A673 (cell line): ENCODE measurements around the gene CCDC178. TPM values are rescaled to one million over a fixed set of nuclear protein-coding genes. Genes with fewer than 3 reads are reported as not detected.

Experiments used
- BruUV-seq: library from RNA; stranded (reverse); fragments of 400-500 nt; replicated peaks from 2 replicates; lab custom pipeline; 2021; lab: Mats Ljungman, UMichigan
- CTCF ChIA-PET: fragments of 300-600 bp; sonication (Branson Sonifier 250); formaldehyde crosslinking; loops from one replicate; lab custom pipeline; 2022; ENCODE audit warnings: antibody characterized with exemption; lab: Charles Lee
- POLR2A ChIA-PET: fragments of 300-600 bp; sonication (Branson Sonifier 250); formaldehyde crosslinking; loops from one replicate; lab custom pipeline; 2022; ENCODE audit warnings: antibody characterized with exemption; ENCODE audit not compliant: low non-redundant PET; lab: Charles Lee
- DNase-seq: peaks from one replicate; pipeline ENCODE4 v3.0.0-alpha.2; 2015; ENCODE audit warnings: low spot score
- H3K27ac ChIP-seq: fragments of 200-600 bp; sonication (generic); 2 replicates; pipeline ENCODE4 v1.5.1; 2016; ENCODE audit warnings: mixed run types, low read depth, mild to moderate bottlenecking, mixed read lengths, antibody characterized with exemption, low read length; ENCODE audit not compliant: poor library complexity, severe bottlenecking
- H3K27me3 ChIP-seq: fragments of 200-600 bp; sonication (generic); replicated peaks from 2 replicates; pipeline ENCODE4 v1.6.1; 2017; ENCODE audit warnings: mixed run types, low read depth, mild to moderate bottlenecking, mixed read lengths, antibody characterized with exemption, low read length; ENCODE audit not compliant: insufficient read depth, poor library complexity
- H3K36me3 ChIP-seq: fragments of 200-600 bp; sonication (generic); 2 replicates; pipeline ENCODE4 v1.6.1; 2016; ENCODE audit warnings: mixed run types, mild to moderate bottlenecking, mixed read lengths, antibody characterized with exemption, low read length; ENCODE audit not compliant: insufficient read depth, poor library complexity, severe bottlenecking
- H3K4me1 ChIP-seq: fragments of 200-600 bp; sonication (generic); 2 replicates; pipeline ENCODE4 v1.6.1; 2017; ENCODE audit warnings: mixed run types, mild to moderate bottlenecking, mixed read lengths, antibody characterized with exemption, low read length; ENCODE audit not compliant: insufficient read depth, poor library complexity, severe bottlenecking
- H3K4me3 ChIP-seq: fragments of 200-600 bp; sonication (generic); 2 replicates; pipeline ENCODE4 v1.5.1; 2016; ENCODE audit warnings: low read depth, mixed run types, mild to moderate bottlenecking, mixed read lengths, low read length; ENCODE audit not compliant: poor library complexity, severe bottlenecking
- H3K9me3 ChIP-seq: fragments of 200-600 bp; sonication (generic); 2 replicates; pipeline ENCODE4 v1.6.1; 2016; ENCODE audit warnings: mixed run types, low read depth, mild to moderate bottlenecking, mixed read lengths, antibody characterized with exemption, low read length; ENCODE audit not compliant: poor library complexity, severe bottlenecking
- CTCF ChIP-seq: fragments of 300-800, 200-600 bp; sonication (generic); conservative IDR thresholded peaks from 2 replicates; pipeline ENCODE4 v1.5.1; 2017; ENCODE audit warnings: low read depth, mild to moderate bottlenecking, antibody characterized with exemption, low read length, moderate library complexity, mixed read lengths
- EZH2 ChIP-seq: fragments of 200-600 bp; sonication (generic); IDR thresholded peaks from 2 replicates; pipeline ENCODE4 v1.6.1; 2017; ENCODE audit warnings: borderline replicate concordance, low read depth, mild to moderate bottlenecking, mixed read lengths, antibody characterized with exemption, low read length; ENCODE audit not compliant: poor library complexity, severe bottlenecking
- intact Hi-C: fragments of 100-400 bp; cut with micrococcal nuclease; formaldehyde crosslinking; loops from one replicate; pipeline ENCODE4 v1.10.0; 2022; ENCODE audit not compliant: unreplicated experiment
- total RNA-seq: library from RNA; stranded (reverse); gene quantifications from 2 replicates; pipeline ENCODE4 v1.2.3, GENCODE V29; 2021

The CCDC178 gene
- total RNA-seq, 1 experiment from 2014 or later: not detected

GRCh38 chr18:32998285-32998684 lies 442.2 kb downstream of the CCDC178 start:
- no peak overlapping the region for H3K4me3 ChIP-seq
- H3K36me3 ChIP-seq: no peaks in the 10 kb centered on the region
- no peak for DNase-seq
- intact Hi-C loops: no loop called here
- no peaks in the 10 kb centered on the region for H3K27me3 ChIP-seq
- no peak for TF ChIP-seq CTCF
- TF ChIP-seq EZH2: no peak
- POLR2A ChIA-PET: no interaction called here
- no peak overlapping the region for H3K27ac ChIP-seq
- no peaks in the 10 kb centered on the region for H3K4me1 ChIP-seq
- CTCF ChIA-PET: no interaction called here
- no TSS peak for BruUV-seq
- H3K9me3 ChIP-seq: no peaks in the 10 kb centered on the region

GRCh38 chr18:32983721-32984120 lies 456.8 kb downstream of the CCDC178 start:
- Histone ChIP-seq H3K27me3 (no peaks in the 10 kb centered on the region), H3K4me1 (no peaks in the 10 kb centered on the region), H3K4me3 (no peak overlapping the region), H3K27ac (no peak overlapping the region), H3K36me3 (no peaks in the 10 kb centered on the region), H3K9me3 (no peaks in the 10 kb centered on the region)
- POLR2A ChIA-PET: no interaction called here
- intact Hi-C loops: no loop called here
- CTCF ChIA-PET: no interaction called here
- no peak for TF ChIP-seq CTCF
- TF ChIP-seq EZH2: no peak
- DNase-seq: no peak
- BruUV-seq: no TSS peak

- no peaks in the 10 kb centered on the region for H3K27me3 ChIP-seq
- intact Hi-C loops: no loop called here
- POLR2A ChIA-PET: no interaction called here
- no peaks in the 10 kb centered on the region for H3K36me3 ChIP-seq
- no peaks in the 10 kb centered on the region for H3K9me3 ChIP-seq
- no TSS peak for BruUV-seq
- no peak for DNase-seq
- H3K4me1 ChIP-seq: no peaks in the 10 kb centered on the region
- H3K27ac ChIP-seq: no peak overlapping the region
- no peak overlapping the region for H3K4me3 ChIP-seq
- TF ChIP-seq CTCF (no peak), EZH2 (no peak)
- CTCF ChIA-PET: no interaction called here
Measured at GRCh38 chr18:32980896-32981295, 459.6 kb downstream of the CCDC178 start.
